PC-3 (cell line): ENCODE data around the gene RBM10.

Source experiments
- CTCF ChIP-seq: fragments of 300-600 bp; sonication (generic); conservative IDR thresholded peaks from 2 replicates; pipeline ENCODE4 v1.5.1; 2017; ENCODE audit warnings: antibody characterized with exemption, low read depth, mild to moderate bottlenecking, low read length
- EZH2 ChIP-seq: fragments of 300-600 bp; sonication (generic); IDR thresholded peaks from one replicate; pipeline ENCODE4 v1.6.1; 2017; ENCODE audit warnings: antibody characterized with exemption, mild to moderate bottlenecking, low read length; ENCODE audit not compliant: unreplicated experiment
- EZH2phosphoT487 ChIP-seq: fragments of 300-600 bp; sonication (generic); IDR thresholded peaks from 2 replicates; pipeline ENCODE4 v1.6.1; 2018; ENCODE audit warnings: mild to moderate bottlenecking, antibody characterized with exemption, low read length, borderline replicate concordance

GRCh38 chrX:47189906-47190305, 44.9 kb downstream of the RBM10 start:
- TF ChIP-seq CTCF (no peak), EZH2phosphoT487 (no peak), EZH2 (no peak)
